NCI-H2227 treated with DMSO at 0.1 percent for 48 hours (cell line): Measurements from ENCODE around the gene TEX28.
"Not testable (repeated sequence)": the region's sequence is repeated elsewhere in the genome, so short reads cannot be mapped to it uniquely, and the experiment has no call there.

Experiments used
- DNase-seq: peaks from one replicate; lab custom pipeline; 2025; lab: John Stamatoyannopoulos, UW

TEX28 gene

GRCh38 chrX:154247377-154248045 lies 47.4 kb downstream of the TEX28 start:
- not testable (repeated sequence) for DNase-seq

- not testable (repeated sequence) for DNase-seq
Observed at GRCh38 chrX:154239982-154240503, 54.9 kb downstream of the TEX28 start.

GRCh38 chrX:154238939-154239559 lies 55.9 kb downstream of the TEX28 start:
- DNase-seq, result not testable (repeated sequence)

- DNase-seq, result not testable (repeated sequence)
Observed at GRCh38 chrX:154233620-154234019, 61.3 kb downstream of the TEX28 start.

GRCh38 chrX:154231443-154231842 lies 63.5 kb downstream of the TEX28 start:
- DNase-seq, result not testable (repeated sequence)

GRCh38 chrX:154226706-154227105 lies 68.2 kb downstream of the TEX28 start:
- DNase-seq, result not testable (repeated sequence)

- DNase-seq, result not testable (repeated sequence)
Observed at GRCh38 chrX:154225292-154225691, 69.6 kb downstream of the TEX28 start.
